ENCODE measurements around the gene ZNF71.

GRCh38 chr19:56597696-56598095, 2.6 kb downstream of the ZNF71 start:
- TF ChIP-seq EP300 (IDR thresholded peaks at IDR 0.05; ENCODE audit: borderline replicate concordance), result no peak
- no peak for TF ChIP-seq CREB1 (IDR thresholded peaks at IDR 0.05; ENCODE audit: low read depth)

Data from Ishikawa (cell line).